OCI-LY3 (cell line): ENCODE measurements around the gene CEP112.

Experiments
- H2AFZ ChIP-seq: fragments of 200-600, 300-600 bp; shearing (Covaris generic); 2 replicates; pipeline ENCODE4 v1.6.0; 2014; ENCODE audit warnings: antibody characterized with exemption, low read depth, low read length
- H3K27ac ChIP-seq: fragments of 200-600, 300-600 bp; sonication (generic); 2 replicates; pipeline ENCODE4 v1.5.1; 2014; ENCODE audit warnings: mild to moderate bottlenecking, low read length, moderate library complexity, mixed read lengths
- H3K27me3 ChIP-seq: fragments of 200-600, 300-600 bp; sonication (generic); 2 replicates; pipeline ENCODE4 v1.6.1; 2014; ENCODE audit warnings: low read depth, low read length, mixed read lengths
- H3K36me3 ChIP-seq: fragments of 200-600, 300-600 bp; sonication (generic); replicated peaks from 2 replicates; pipeline ENCODE3; 2014; ENCODE audit warnings: low read depth, low read length, mixed read lengths
- H3K4me1 ChIP-seq: fragments of 300-600, 200-600 bp; sonication (generic); 2 replicates; pipeline ENCODE4 v1.6.1; 2014; ENCODE audit warnings: low read length, mixed read lengths
- H3K4me2 ChIP-seq: fragments of 200-600, 300-600 bp; sonication (generic); 2 replicates; pipeline ENCODE4 v1.6.1; 2014; ENCODE audit warnings: low read length, mixed read lengths
- H3K4me3 ChIP-seq: fragments of 300-600, 200-600 bp; sonication (generic); 2 replicates; pipeline ENCODE4 v1.5.1; 2014; ENCODE audit warnings: antibody characterized with exemption, mild to moderate bottlenecking, low read length, moderate library complexity
- H3K79me2 ChIP-seq: fragments of 300-600, 200-600 bp; shearing (Covaris generic); 2 replicates; pipeline ENCODE4 v1.6.1; 2014; ENCODE audit warnings: mild to moderate bottlenecking, low read length, mixed read lengths
- H3K9ac ChIP-seq: fragments of 300-600, 200-600 bp; shearing (Covaris generic); 2 replicates; pipeline ENCODE4 v1.6.0; 2014; ENCODE audit warnings: mild to moderate bottlenecking, low read length, moderate library complexity
- H3K9me3 ChIP-seq: fragments of 200-600, 300-600 bp; shearing (Covaris generic); 2 replicates; pipeline ENCODE4 v1.6.1; 2014; ENCODE audit warnings: low read length, mixed read lengths; ENCODE audit not compliant: insufficient read depth
- H4K20me1 ChIP-seq: fragments of 200-600, 300-600 bp; sonication (generic); 2 replicates; pipeline ENCODE4 v1.6.1; 2016; ENCODE audit warnings: low read length, mixed read lengths; ENCODE audit not compliant: insufficient read depth
- EZH2phosphoT487 ChIP-seq: fragments of 200-600 bp; shearing (Covaris generic); IDR thresholded peaks from 2 replicates; pipeline ENCODE4 v1.6.1; 2018; ENCODE audit warnings: antibody characterized with exemption, mixed run types, low read depth
- TF ChIP-seq, protein P1 (sequence below): fragments of 200-600, 300-600 bp; sonication (generic); IDR thresholded peaks from 2 replicates; pipeline ENCODE4 v1.5.1; 2014; ENCODE audit warnings: antibody characterized with exemption, low read length, low read depth

CEP112 gene

GRCh38 chr17:66063686-66064085 is 128.2 kb downstream of the CEP112 start:
- no peaks in the 10 kb centered on the region for H3K9me3 ChIP-seq

DNA sequence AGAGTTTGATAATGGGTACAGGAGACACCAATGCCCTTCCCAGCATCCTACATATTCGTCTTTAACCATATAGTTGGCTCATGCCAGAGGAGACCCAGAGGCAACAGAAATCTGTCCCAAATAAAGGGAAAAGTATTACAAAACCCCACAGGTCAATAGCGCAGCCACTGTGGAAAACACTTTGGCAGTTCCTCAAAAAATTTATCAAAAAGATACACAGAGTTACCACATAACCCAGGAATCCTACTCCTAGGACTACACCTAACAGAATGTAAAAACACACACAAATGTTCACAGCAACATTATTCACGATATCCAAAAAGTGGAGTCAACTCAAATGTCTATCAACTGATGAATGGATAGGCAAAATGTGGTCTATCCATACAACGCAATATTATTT is 135.8 kb downstream of the CEP112 start:
- H3K4me3 ChIP-seq = no peak overlapping the region
- no peak overlapping the region for H3K4me2 ChIP-seq
- H3K9ac ChIP-seq = no peak overlapping the region
- H3K27ac ChIP-seq = no peak overlapping the region
- TF ChIP-seq, protein P1, sequence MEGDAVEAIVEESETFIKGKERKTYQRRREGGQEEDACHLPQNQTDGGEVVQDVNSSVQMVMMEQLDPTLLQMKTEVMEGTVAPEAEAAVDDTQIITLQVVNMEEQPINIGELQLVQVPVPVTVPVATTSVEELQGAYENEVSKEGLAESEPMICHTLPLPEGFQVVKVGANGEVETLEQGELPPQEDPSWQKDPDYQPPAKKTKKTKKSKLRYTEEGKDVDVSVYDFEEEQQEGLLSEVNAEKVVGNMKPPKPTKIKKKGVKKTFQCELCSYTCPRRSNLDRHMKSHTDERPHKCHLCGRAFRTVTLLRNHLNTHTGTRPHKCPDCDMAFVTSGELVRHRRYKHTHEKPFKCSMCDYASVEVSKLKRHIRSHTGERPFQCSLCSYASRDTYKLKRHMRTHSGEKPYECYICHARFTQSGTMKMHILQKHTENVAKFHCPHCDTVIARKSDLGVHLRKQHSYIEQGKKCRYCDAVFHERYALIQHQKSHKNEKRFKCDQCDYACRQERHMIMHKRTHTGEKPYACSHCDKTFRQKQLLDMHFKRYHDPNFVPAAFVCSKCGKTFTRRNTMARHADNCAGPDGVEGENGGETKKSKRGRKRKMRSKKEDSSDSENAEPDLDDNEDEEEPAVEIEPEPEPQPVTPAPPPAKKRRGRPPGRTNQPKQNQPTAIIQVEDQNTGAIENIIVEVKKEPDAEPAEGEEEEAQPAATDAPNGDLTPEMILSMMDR = no peak
- H3K4me1 ChIP-seq = no peaks in the 10 kb centered on the region
- H3K79me2 ChIP-seq = no peaks in the 10 kb centered on the region
- H3K36me3 ChIP-seq = no peaks in the 10 kb centered on the region
- no peaks in the 10 kb centered on the region for H3K27me3 ChIP-seq
- no peaks in the 10 kb centered on the region for H4K20me1 ChIP-seq
- H2AFZ ChIP-seq = no peak overlapping the region
- 0 out of 2 replicates have a peak, but pooled peaks cover 3% of the 10 kb centered on the region for H3K9me3 ChIP-seq

More at GRCh38 chr17:66063686-66064085, 128.2 kb downstream of the CEP112 start:
- no peaks in the 10 kb centered on the region for H3K36me3 ChIP-seq
- H3K9ac ChIP-seq = no peak overlapping the region
- H3K4me2 ChIP-seq = no peak overlapping the region
- H2AFZ ChIP-seq = no peak overlapping the region
- no peaks in the 10 kb centered on the region for H3K79me2 ChIP-seq
- H3K27me3 ChIP-seq = no peaks in the 10 kb centered on the region
- no peak for TF ChIP-seq EZH2phosphoT487
- TF ChIP-seq, protein P1 = no peak
- no peak overlapping the region for H3K27ac ChIP-seq
- H4K20me1 ChIP-seq = no peaks in the 10 kb centered on the region
- H3K4me1 ChIP-seq = no peaks in the 10 kb centered on the region
- no peak overlapping the region for H3K4me3 ChIP-seq

DNA sequence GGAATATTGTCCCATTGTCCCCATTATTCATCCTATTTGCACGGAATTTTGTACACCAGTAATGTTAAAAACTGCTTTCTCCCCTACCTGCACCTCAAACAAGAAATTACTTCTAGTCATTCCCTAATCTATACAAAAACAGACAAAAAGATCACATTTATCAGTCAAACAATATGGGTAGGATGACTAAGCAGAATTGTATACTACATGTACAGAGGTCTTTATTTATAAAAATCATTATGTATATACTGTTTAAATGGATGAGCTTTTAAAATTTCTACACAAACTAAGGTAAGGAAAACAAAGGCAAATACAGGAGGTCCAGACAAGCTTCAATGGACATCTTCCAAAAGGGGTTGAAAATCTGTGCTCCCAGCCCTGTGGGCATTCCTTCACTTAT is 137.7 kb downstream of the CEP112 start:
- Histone ChIP-seq H3K4me3 (no peak overlapping the region), H3K79me2 (no peaks in the 10 kb centered on the region), H3K27ac (no peak overlapping the region), H3K27me3 (no peaks in the 10 kb centered on the region), H3K36me3 (no peaks in the 10 kb centered on the region), H3K9ac (no peak overlapping the region), H3K9me3 (peaks cover 7% of the 10 kb centered on the region; the same call in 1 of the 2 replicates), H4K20me1 (no peaks in the 10 kb centered on the region), H2AFZ (no peak overlapping the region), H3K4me2 (no peak overlapping the region), H3K4me1 (no peaks in the 10 kb centered on the region)
- TF ChIP-seq, protein P1 = no peak
- no peak for TF ChIP-seq EZH2phosphoT487

GRCh38 chr17:66044083-66044482 is 147.8 kb downstream of the CEP112 start:
- H3K36me3 ChIP-seq = no peaks in the 10 kb centered on the region
- peak overlapping the region; percentile 44 for H3K4me2 ChIP-seq
- H3K27me3 ChIP-seq = no peaks in the 10 kb centered on the region
- H4K20me1 ChIP-seq = no peaks in the 10 kb centered on the region
- H2AFZ ChIP-seq = 0 out of 2 replicates have a peak overlapping the region, but pooled peaks have one; percentile 62
- no peak for TF ChIP-seq EZH2phosphoT487
- TF ChIP-seq, protein P1 = no peak
- no peak overlapping the region for H3K9ac ChIP-seq
- H3K4me3 ChIP-seq = no peak overlapping the region
- H3K4me1 ChIP-seq = peaks cover 20% of the 10 kb centered on the region
- H3K9me3 ChIP-seq = no peaks in the 10 kb centered on the region
- H3K79me2 ChIP-seq = no peaks in the 10 kb centered on the region
- no peak overlapping the region for H3K27ac ChIP-seq
